CD14-positive monocyte (primary cell): ENCODE results near the gene FCRL1. TPM values are rescaled to one million over a fixed set of nuclear protein-coding genes. Genes with fewer than 3 reads are reported as not detected.
A peak's percentile ranks its signal among the peaks of the same experiment; 100 is the strongest.

Source experiments
- DNase-seq, 3 donors: peaks; one replicate each; pipeline ENCODE4 v3.0.0-alpha.2; 2011 to 2022
- H2AFZ ChIP-seq: 2 replicates; pipeline ENCODE4 v1.6.0; 2012; ENCODE audit warnings: mild to moderate bottlenecking, low read depth, low read length, inconsistent platforms; ENCODE audit not compliant: insufficient read depth, poor library complexity, severe bottlenecking
- H3K27ac ChIP-seq, 2 donors: 1 replicate in 1 of 2; 2 replicates in 1 of 2; pipeline ENCODE4 v1.5.1; 2012 to 2013; ENCODE audit warnings: low read length in 2 of 2, control low read depth in 1 of 2, inconsistent platforms in 1 of 2, low read depth in 1 of 2, mild to moderate bottlenecking in 1 of 2
- H3K27me3 ChIP-seq, 2 donors: one replicate each; pipeline versions ENCODE4 v1.6.0 to v1.6.1; 2011 to 2013; ENCODE audit warnings: low read length in 2 of 2; ENCODE audit not compliant: control insufficient read depth in 2 of 2, insufficient read depth in 2 of 2
- H3K36me3 ChIP-seq, 2 donors: replicated peaks in 1 of 2; 1 replicate in 1 of 2; 2 replicates in 1 of 2; pipeline versions ENCODE4 v1.5.1 to v1.6.1; 2012 to 2013; ENCODE audit warnings: low read length in 2 of 2, control low read depth in 1 of 2, inconsistent platforms in 1 of 2, mild to moderate bottlenecking in 1 of 2; ENCODE audit not compliant: insufficient read depth in 2 of 2, control insufficient read depth in 1 of 2
- H3K4me1 ChIP-seq, 2 donors: 1 replicate in 1 of 2; 2 replicates in 1 of 2; pipeline versions ENCODE4 v1.5.1 to v1.6.1; 2012 to 2013; ENCODE audit warnings: low read length in 2 of 2, control low read depth in 1 of 2, inconsistent platforms in 1 of 2, mild to moderate bottlenecking in 1 of 2, moderate library complexity in 1 of 2; ENCODE audit not compliant: insufficient read depth in 2 of 2, control insufficient read depth in 1 of 2
- H3K4me2 ChIP-seq: replicated peaks from 2 replicates; pipeline ENCODE3; 2012; ENCODE audit warnings: low read length, moderate library complexity, mild to moderate bottlenecking; ENCODE audit not compliant: poor library complexity, severe bottlenecking; ENCODE audit errors: extremely low read depth
- H3K4me3 ChIP-seq, 3 experiments: fragments of 200-600 bp in 1 of 3; sonication (generic) in 1 of 3; replicated peaks in 1 of 3; 1 replicate in 2 of 3; 2 replicates in 1 of 3; pipeline ENCODE4 v1.5.1; 2011 to 2013; ENCODE audit warnings: low read length in 3 of 3, mild to moderate bottlenecking in 3 of 3, control low read depth in 2 of 3, low read depth in 2 of 3, inconsistent platforms in 1 of 3, moderate library complexity in 1 of 3
- H3K79me2 ChIP-seq: 2 replicates; pipeline ENCODE4 v1.6.0; 2012; ENCODE audit warnings: mild to moderate bottlenecking, control low read depth, inconsistent platforms, low read length, moderate library complexity; ENCODE audit not compliant: insufficient read depth
- H3K9ac ChIP-seq: 2 replicates; pipeline ENCODE4 v1.6.0; 2017; ENCODE audit warnings: low read length, mild to moderate bottlenecking; ENCODE audit not compliant: insufficient read depth, poor library complexity, severe bottlenecking
- H3K9me3 ChIP-seq, 2 donors: replicated peaks in 1 of 2; 1 replicate in 1 of 2; 2 replicates in 1 of 2; pipeline versions ENCODE4 v1.5.1 to v1.6.1; 2012 to 2013; ENCODE audit warnings: low read length in 2 of 2, control low read depth in 1 of 2; ENCODE audit not compliant: control insufficient read depth in 1 of 2, insufficient read depth in 1 of 2
- H4K20me1 ChIP-seq: 2 replicates; pipeline ENCODE4 v1.6.0; 2012; ENCODE audit warnings: mild to moderate bottlenecking, low read length, control low read depth, moderate library complexity; ENCODE audit not compliant: insufficient read depth
- H3K27ac Mint-ChIP-seq, 7 donors: one replicate each; pipeline ENCODE4 v1.8.0; 2020; ENCODE audit warnings: mild to moderate bottlenecking in 7 of 7, mixed read lengths in 7 of 7, moderate library complexity in 6 of 7, inconsistent platforms in 2 of 7
- H3K27me3 Mint-ChIP-seq, 3 donors: one replicate each; pipeline ENCODE4 v1.8.0; 2021 to 2022; ENCODE audit warnings: low read depth in 3 of 3, mild to moderate bottlenecking in 3 of 3, mixed read lengths in 3 of 3, moderate library complexity in 3 of 3, inconsistent platforms in 1 of 3
- H3K36me3 Mint-ChIP-seq, 2 donors: one replicate each; pipeline ENCODE4 v1.8.0; 2020; ENCODE audit warnings: mixed read lengths in 2 of 2, inconsistent platforms in 1 of 2, mild to moderate bottlenecking in 1 of 2
- H3K4me1 Mint-ChIP-seq: one replicate; pipeline ENCODE4 v1.8.0; 2020; ENCODE audit warnings: mild to moderate bottlenecking, mixed read lengths
- H3K4me3 Mint-ChIP-seq, 2 donors: one replicate each; pipeline ENCODE4 v1.8.0; 2020; ENCODE audit warnings: mild to moderate bottlenecking in 2 of 2, mixed read lengths in 2 of 2, moderate library complexity in 1 of 2
- H3K9me3 Mint-ChIP-seq, 7 donors: one replicate each; pipeline ENCODE4 v1.8.0; 2020 to 2022; ENCODE audit warnings: mixed read lengths in 7 of 7, mild to moderate bottlenecking in 6 of 7, moderate library complexity in 6 of 7, inconsistent platforms in 2 of 7
- WGBS: methylation state at CpG from one replicate; pipeline ENCODE4 v1.1.5; 2013; ENCODE audit warnings: missing lambda C conversion rate; ENCODE audit not compliant: insufficient coverage; 5-methylcytosine and 5-hydroxymethylcytosine counted together
- intact Hi-C, 2 donors: fragments of 100-400 bp; cut with micrococcal nuclease; formaldehyde crosslinking; loops; one replicate each; pipeline versions ENCODE4 v1.15.0 to v1.15.1; 2023
- polyA plus RNA-seq, 3 donors: library from polyadenylated mRNA; depleted of rRNA in 1 of 3; unstranded in 2 of 3; stranded (reverse) in 1 of 3; fragments of 300-500 nt in 2 of 3; fragments of >200 nt in 1 of 3; fragmentation: Illumina TruSeq in 2 of 3; gene quantifications; 1 replicate in 2 of 3; 2 replicates in 1 of 3; pipeline ENCODE4 v1.2.3, GENCODE V29; 2012 to 2021
- TF ChIP-seq, protein P1 (sequence below): fragments of 200-600 bp; IDR thresholded peaks from one replicate; pipeline ENCODE4 v1.8.0; 2022; ENCODE audit warnings: antibody characterized with exemption, mild to moderate bottlenecking

FCRL1 gene
- polyA plus RNA-seq, 3 donors: 0.16 to 2.1 (median 0.16) TPM

DNA sequence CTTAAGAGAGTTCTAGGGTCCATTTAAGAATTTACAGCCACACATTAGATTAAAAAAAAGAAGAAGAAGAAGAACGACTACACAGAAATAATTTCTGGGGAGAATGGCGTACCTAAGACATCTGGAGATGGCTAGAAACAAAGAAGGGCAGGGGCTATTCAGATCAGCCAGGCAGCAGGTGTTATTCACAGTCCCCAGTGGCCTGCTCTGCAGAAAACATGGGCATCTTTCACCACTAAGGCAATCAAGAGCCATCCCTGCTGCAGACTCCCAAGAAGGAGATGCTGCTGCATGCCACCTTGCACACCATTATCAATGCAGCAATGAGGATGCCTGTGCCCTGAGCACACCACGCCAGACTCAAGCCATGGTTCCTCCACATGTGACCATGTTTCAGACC is 35.1 kb downstream of the FCRL1 start:
- Mint-ChIP-seq H3K4me1 (peaks cover 29% of the 10 kb centered on the region), H3K27ac (no peak overlapping the region)
- intact Hi-C loops: no loop called here

DNA sequence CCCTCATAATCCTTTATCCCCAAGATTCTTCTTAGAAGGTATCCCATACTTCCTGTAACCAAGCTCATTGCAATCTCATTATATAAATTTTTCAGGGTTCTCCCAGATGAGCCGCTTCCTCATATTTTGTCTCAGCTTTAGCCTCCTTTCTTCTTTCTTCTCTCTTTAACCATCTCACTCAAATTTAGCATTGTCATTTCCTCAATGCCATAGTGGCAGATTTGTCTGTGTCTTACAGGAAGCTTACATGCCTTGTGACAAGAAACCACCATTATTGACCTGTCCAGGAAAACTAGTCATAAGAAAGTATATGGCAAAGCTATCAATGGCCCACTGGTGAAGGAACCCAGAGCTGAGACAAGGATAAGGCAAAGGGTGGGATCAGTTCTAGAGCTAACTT is 37.0 kb downstream of the FCRL1 start:
- DNase-seq: peak; percentile 37 to 66 (median 52)
- H3K27ac Mint-ChIP-seq: peak overlapping the region; percentile 4 to 66 (median 41)
- intact Hi-C loops: no loop called here
- peaks cover 0 to 4% (median 0%) of the 10 kb centered on the region in 7 donors for H3K9me3 Mint-ChIP-seq
- Histone ChIP-seq H3K4me1 (peaks cover 27 to 30% of the 10 kb centered on the region in 2 donors), H3K4me2 (no peak overlapping the region), H3K4me3 (no peak overlapping the region), H3K27ac (peak overlapping the region in 1 of 2 donors; percentile 56), H2AFZ (no peak overlapping the region), H3K27me3 (no peaks in the 10 kb centered on the region), H4K20me1 (no peaks in the 10 kb centered on the region), H3K9ac (no peak overlapping the region), H3K9me3 (no peaks in the 10 kb centered on the region), H3K79me2 (no peaks in the 10 kb centered on the region), H3K36me3 (no peaks in the 10 kb centered on the region)
- 0% methylated on average over 1 of the region's 1 CpG for WGBS
- TF ChIP-seq, protein P1, sequence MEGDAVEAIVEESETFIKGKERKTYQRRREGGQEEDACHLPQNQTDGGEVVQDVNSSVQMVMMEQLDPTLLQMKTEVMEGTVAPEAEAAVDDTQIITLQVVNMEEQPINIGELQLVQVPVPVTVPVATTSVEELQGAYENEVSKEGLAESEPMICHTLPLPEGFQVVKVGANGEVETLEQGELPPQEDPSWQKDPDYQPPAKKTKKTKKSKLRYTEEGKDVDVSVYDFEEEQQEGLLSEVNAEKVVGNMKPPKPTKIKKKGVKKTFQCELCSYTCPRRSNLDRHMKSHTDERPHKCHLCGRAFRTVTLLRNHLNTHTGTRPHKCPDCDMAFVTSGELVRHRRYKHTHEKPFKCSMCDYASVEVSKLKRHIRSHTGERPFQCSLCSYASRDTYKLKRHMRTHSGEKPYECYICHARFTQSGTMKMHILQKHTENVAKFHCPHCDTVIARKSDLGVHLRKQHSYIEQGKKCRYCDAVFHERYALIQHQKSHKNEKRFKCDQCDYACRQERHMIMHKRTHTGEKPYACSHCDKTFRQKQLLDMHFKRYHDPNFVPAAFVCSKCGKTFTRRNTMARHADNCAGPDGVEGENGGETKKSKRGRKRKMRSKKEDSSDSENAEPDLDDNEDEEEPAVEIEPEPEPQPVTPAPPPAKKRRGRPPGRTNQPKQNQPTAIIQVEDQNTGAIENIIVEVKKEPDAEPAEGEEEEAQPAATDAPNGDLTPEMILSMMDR: no peak
- peak overlapping the region in 1 of 2 donors; percentile 46 for H3K4me3 Mint-ChIP-seq
- peaks cover 29% of the 10 kb centered on the region for H3K4me1 Mint-ChIP-seq
- H3K36me3 Mint-ChIP-seq: no peaks in the 10 kb centered on the region
- peaks cover 1 to 11% (median 7%) of the 10 kb centered on the region in 3 donors for H3K27me3 Mint-ChIP-seq

More for the DNA sequence above, 35.1 kb downstream of the FCRL1 start:
- TF ChIP-seq, protein P1: no peak
- H3K27me3 ChIP-seq: no peaks in the 10 kb centered on the region
- no peaks in the 10 kb centered on the region for H3K9me3 ChIP-seq
- no peak overlapping the region for H3K27ac ChIP-seq
- H2AFZ ChIP-seq: no peak overlapping the region
- peaks cover 1 to 11% (median 7%) of the 10 kb centered on the region in 3 donors for H3K27me3 Mint-ChIP-seq
- H3K9ac ChIP-seq: no peak overlapping the region
- H3K36me3 ChIP-seq: no peaks in the 10 kb centered on the region
- 100% methylated on average over 2 of the region's 3 CpGs for WGBS
- no peaks in the 10 kb centered on the region for H4K20me1 ChIP-seq
- H3K4me1 ChIP-seq: peaks cover 27 to 30% of the 10 kb centered on the region in 2 donors
- no peaks in the 10 kb centered on the region for H3K36me3 Mint-ChIP-seq
- peaks cover 0 to 4% (median 2%) of the 10 kb centered on the region in 7 donors for H3K9me3 Mint-ChIP-seq
- H3K4me3 Mint-ChIP-seq: no peak overlapping the region
- no peak overlapping the region for H3K4me2 ChIP-seq
- no peak for DNase-seq
- no peak overlapping the region for H3K4me3 ChIP-seq
- H3K79me2 ChIP-seq: no peaks in the 10 kb centered on the region
